ENCODE data around the gene REL.

DNA sequence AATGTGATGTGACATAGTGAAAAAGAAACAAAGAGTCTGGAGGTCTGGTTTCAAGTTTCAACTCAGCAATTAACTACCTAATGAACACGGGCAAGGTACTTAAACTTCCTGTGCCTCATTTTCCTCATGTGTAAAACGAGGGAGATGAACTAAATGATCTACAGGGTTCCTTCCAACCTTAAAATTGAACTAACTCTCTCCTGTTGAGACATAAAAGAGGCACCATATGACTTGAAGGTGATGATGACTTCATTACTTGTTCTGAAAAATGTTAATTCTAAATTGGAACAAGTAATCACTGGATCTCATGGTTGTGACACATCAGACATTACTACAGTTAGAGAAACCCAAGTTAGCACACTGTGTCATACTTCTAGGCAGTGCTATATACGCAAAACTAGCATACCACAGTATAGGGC lies 8.9 kb upstream of the REL start:
- TF ChIP-seq, protein P1, sequence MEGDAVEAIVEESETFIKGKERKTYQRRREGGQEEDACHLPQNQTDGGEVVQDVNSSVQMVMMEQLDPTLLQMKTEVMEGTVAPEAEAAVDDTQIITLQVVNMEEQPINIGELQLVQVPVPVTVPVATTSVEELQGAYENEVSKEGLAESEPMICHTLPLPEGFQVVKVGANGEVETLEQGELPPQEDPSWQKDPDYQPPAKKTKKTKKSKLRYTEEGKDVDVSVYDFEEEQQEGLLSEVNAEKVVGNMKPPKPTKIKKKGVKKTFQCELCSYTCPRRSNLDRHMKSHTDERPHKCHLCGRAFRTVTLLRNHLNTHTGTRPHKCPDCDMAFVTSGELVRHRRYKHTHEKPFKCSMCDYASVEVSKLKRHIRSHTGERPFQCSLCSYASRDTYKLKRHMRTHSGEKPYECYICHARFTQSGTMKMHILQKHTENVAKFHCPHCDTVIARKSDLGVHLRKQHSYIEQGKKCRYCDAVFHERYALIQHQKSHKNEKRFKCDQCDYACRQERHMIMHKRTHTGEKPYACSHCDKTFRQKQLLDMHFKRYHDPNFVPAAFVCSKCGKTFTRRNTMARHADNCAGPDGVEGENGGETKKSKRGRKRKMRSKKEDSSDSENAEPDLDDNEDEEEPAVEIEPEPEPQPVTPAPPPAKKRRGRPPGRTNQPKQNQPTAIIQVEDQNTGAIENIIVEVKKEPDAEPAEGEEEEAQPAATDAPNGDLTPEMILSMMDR (IDR thresholded peaks at IDR 0.05) = no peak
- TF ChIP-seq SIN3A (IDR thresholded peaks at IDR 0.05; ENCODE audit: borderline replicate concordance, insufficient read depth, low read depth, low read length) = no peak
